Measurements from ENCODE around the gene RFXANK. TPM values are rescaled to one million over a fixed set of nuclear protein-coding genes. Genes with fewer than 3 reads are reported as not detected.
"Not testable (repeated sequence)": the region's sequence is repeated elsewhere in the genome, so short reads cannot be mapped to it uniquely, and the experiment has no call there.

Gene RFXANK
- total RNA-seq, 6 experiments from 2014 or later: 13.8 to 21.2 (median 17.3) TPM

GRCh38 chr19:19169236-19170052 lies 22.6 kb upstream of the RFXANK start:
- TF ChIP-seq POLR2A (IDR thresholded peaks at IDR 0.05) (no peak), CTCF (IDR thresholded peaks at IDR 0.05) (no peak)
- intact Hi-C loops (cut with DNase I): no loop called here
- peaks cover 0 to 16% (median 0%) of the 10 kb centered on the region in 4 donors for H3K4me1 ChIP-seq
- no peaks in the 10 kb centered on the region for H3K36me3 ChIP-seq
- no peaks in the 10 kb centered on the region for H3K9me3 ChIP-seq
- H3K27me3 ChIP-seq: no peaks in the 10 kb centered on the region
- H3K27ac ChIP-seq: no peak overlapping the region
- no peak for DNase-seq
- WGBS (ENCODE audit: insufficient coverage, low coverage, low lambda C conversion rate, missing lambda C conversion rate): 71% methylated on average over 2 of the region's 9 CpGs
- ATAC-seq: no peak
- H3K4me3 ChIP-seq: no peak overlapping the region

- H3K4me1 ChIP-seq: peaks cover 0 to 23% (median 0%) of the 10 kb centered on the region in 4 donors
- no peaks in the 10 kb centered on the region for H3K27me3 ChIP-seq
- TF ChIP-seq CTCF (IDR thresholded peaks at IDR 0.05): no peak
- no peak for TF ChIP-seq POLR2A (IDR thresholded peaks at IDR 0.05)
- no peaks in the 10 kb centered on the region for H3K9me3 ChIP-seq
- ATAC-seq: peak; percentile 78 to 93 (median 90)
- intact Hi-C loops (cut with DNase I): no loop called here
- DNase-seq: peak; percentile 72 to 83 (median 82)
- WGBS (ENCODE audit: insufficient coverage, low coverage, low lambda C conversion rate, missing lambda C conversion rate): 19% methylated on average over 23 of the region's 56 CpGs
- H3K36me3 ChIP-seq: no peaks in the 10 kb centered on the region
- no peak within 1 kb of the TSS for H3K27ac ChIP-seq
- no peak within 1 kb of the TSS for H3K4me3 ChIP-seq
Measured at GRCh38 chr19:19170053-19170872, 21.8 kb upstream of the RFXANK start, which contains the start of gene MEF2B. Gene MEF2B, minus strand, starts transcription at chr19:19170263. Its CDS starts 19,528 bp downstream, at chr19:19150735.

GRCh38 chr19:19170873-19171672 lies 21.0 kb upstream of the RFXANK start:
- Histone ChIP-seq H3K27ac (no peak overlapping the region), H3K4me1 (peaks cover 0 to 23% (median 0%) of the 10 kb centered on the region in 4 donors), H3K36me3 (no peaks in the 10 kb centered on the region), H3K27me3 (no peaks in the 10 kb centered on the region), H3K9me3 (no peaks in the 10 kb centered on the region), H3K4me3 (no peak overlapping the region)
- ATAC-seq (no peak), DNase-seq (no peak)
- intact Hi-C loops (cut with DNase I): no loop called here
- no peak for TF ChIP-seq CTCF (IDR thresholded peaks at IDR 0.05)
- TF ChIP-seq POLR2A (IDR thresholded peaks at IDR 0.05): no peak
- WGBS (ENCODE audit: insufficient coverage, low coverage, low lambda C conversion rate, missing lambda C conversion rate): 72% methylated on average over 3 of the region's 6 CpGs

- TF ChIP-seq CTCF (IDR thresholded peaks at IDR 0.05) (no peak), POLR2A (IDR thresholded peaks at IDR 0.05) (no peak)
- intact Hi-C loops (cut with DNase I): no loop called here
- 26% methylated on average over 5 of the region's 8 CpGs for WGBS (ENCODE audit: insufficient coverage, low coverage, low lambda C conversion rate, missing lambda C conversion rate)
- Histone ChIP-seq H3K27ac (no peak overlapping the region), H3K36me3 (no peaks in the 10 kb centered on the region), H3K27me3 (no peaks in the 10 kb centered on the region), H3K9me3 (no peaks in the 10 kb centered on the region), H3K4me3 (no peak overlapping the region), H3K4me1 (peaks cover 0 to 23% (median 0%) of the 10 kb centered on the region in 4 donors)
- ATAC-seq: peak; percentile 45 to 62 (median 52)
- DNase-seq: peak in 1 of 3 donors; percentile 48
Measured at GRCh38 chr19:19171821-19172532, 20.1 kb upstream of the RFXANK start.

- H3K9me3 ChIP-seq; H3K27me3 ChIP-seq; intact Hi-C loops (cut with DNase I); H3K27ac ChIP-seq; ATAC-seq; H3K4me3 ChIP-seq; DNase-seq; H3K36me3 ChIP-seq: not testable (repeated sequence)
- peaks cover 0 to 23% (median 0%) of the 10 kb centered on the region in 4 donors for H3K4me1 ChIP-seq
- 89% methylated on average over 2 of the region's 5 CpGs for WGBS (ENCODE audit: insufficient coverage, low coverage, low lambda C conversion rate, missing lambda C conversion rate)
Measured at GRCh38 chr19:19173243-19173642, 18.8 kb upstream of the RFXANK start.

Measured in right lobe of liver (tissue), 6 donors.